Measurements from ENCODE around the gene PRKACG.
A peak's percentile ranks its signal among the peaks of the same experiment; 100 is the strongest.

The PRKACG gene

DNA sequence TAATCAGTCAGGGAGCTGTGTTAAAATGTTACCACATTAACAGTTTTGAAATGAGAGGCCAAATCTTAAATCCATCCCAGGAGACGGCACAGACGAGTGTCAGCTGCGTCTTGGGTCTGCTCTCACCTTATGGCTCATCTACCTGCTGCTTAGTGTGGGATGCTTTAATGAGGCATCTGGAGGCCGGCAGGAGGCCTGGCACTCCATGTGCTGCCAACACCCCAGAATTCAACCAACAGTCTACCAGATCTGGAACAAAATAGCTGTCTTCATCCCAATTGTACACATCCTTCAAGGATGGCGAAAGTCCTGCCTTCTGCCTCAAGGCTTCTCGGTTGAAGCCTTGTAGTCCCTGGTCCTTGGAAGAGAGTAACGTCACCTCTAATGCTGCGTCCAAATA lies 12.0 kb downstream of the PRKACG start:
- in situ Hi-C loops (cut with MboI; ENCODE audit: low sequenced_read_pairs, unreplicated experiment), result loop anchor here (5.0 kb wide), 1 partner anchor 420 kb away; no protein-coding TSS in a partner anchor
- DNase-seq (ENCODE audit: low spot score), result no peak
- TF ChIP-seq CTCF (IDR thresholded peaks at IDR 0.05; ENCODE audit: borderline replicate concordance, control extremely low read depth, extremely low read depth, insufficient read depth, missing control alignments), result no peak

GRCh38 chr9:68999393-69000105 lies 14.4 kb downstream of the PRKACG start:
- TF ChIP-seq CTCF (IDR thresholded peaks at IDR 0.05; ENCODE audit: borderline replicate concordance, control extremely low read depth, extremely low read depth, insufficient read depth, missing control alignments), result peak; percentile 83
- DNase-seq (ENCODE audit: low spot score), result peak; percentile 72
- in situ Hi-C loops (cut with MboI; ENCODE audit: low sequenced_read_pairs, unreplicated experiment), result loop anchor here (5.0 kb wide), 1 partner anchor 417 kb away; no protein-coding TSS in a partner anchor

- in situ Hi-C loops (cut with MboI; ENCODE audit: low sequenced_read_pairs, unreplicated experiment), result no loop called here
- no peak for TF ChIP-seq CTCF (IDR thresholded peaks at IDR 0.05; ENCODE audit: borderline replicate concordance, control extremely low read depth, extremely low read depth, insufficient read depth, missing control alignments)
Observed at GRCh38 chr9:68998812-68999211, 15.1 kb downstream of the PRKACG start.

DNA sequence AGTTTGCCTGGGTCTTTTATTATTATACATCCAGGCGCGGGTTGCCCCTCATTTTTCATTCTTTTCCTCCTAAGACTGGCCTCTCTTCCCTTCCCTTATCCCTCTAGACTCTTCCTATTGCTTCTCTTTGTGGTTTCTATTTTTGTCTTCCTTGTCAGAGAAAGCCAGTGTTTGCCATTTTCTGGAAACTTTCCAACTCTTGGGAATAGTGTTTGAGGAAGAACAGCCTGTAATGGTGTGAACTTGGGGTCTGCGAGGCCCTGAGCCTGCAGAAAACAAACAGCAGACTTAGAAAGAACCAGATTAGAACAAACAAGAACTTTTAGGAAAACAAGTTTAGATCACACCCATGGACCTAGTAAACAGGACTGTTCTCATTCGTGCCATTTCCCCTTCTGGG lies 15.5 kb downstream of the PRKACG start:
- in situ Hi-C loops (cut with MboI; ENCODE audit: low sequenced_read_pairs, unreplicated experiment), result no loop called here
- no peak for DNase-seq (ENCODE audit: low spot score)

More at GRCh38 chr9:68998812-68999211, 15.1 kb downstream of the PRKACG start:
- no peak for DNase-seq (ENCODE audit: low spot score)

DNA sequence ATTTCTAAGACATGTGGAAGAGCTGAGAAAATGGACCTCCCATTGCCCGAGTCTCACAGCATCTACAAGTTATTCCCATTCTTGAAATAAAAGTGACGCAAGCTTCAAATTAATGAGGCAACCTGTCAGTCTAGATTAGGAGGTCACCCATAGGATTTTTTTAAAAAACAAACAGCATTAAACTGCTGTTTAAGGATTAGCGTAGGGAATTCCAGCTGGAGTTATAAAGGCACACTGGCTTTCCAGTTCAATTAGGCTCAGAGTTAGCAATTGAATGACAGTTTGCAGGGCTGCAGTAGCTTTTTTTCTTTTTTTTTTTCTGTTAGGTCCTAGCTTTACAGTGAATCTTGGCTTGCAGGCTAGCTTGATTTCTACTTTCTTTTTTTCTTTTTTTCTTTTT lies 16.2 kb downstream of the PRKACG start:
- DNase-seq (ENCODE audit: low spot score), result no peak
- in situ Hi-C loops (cut with MboI; ENCODE audit: low sequenced_read_pairs, unreplicated experiment), result no loop called here
- no peak for TF ChIP-seq CTCF (IDR thresholded peaks at IDR 0.05; ENCODE audit: borderline replicate concordance, control extremely low read depth, extremely low read depth, insufficient read depth, missing control alignments)

More for the DNA sequence above, 15.5 kb downstream of the PRKACG start:
- TF ChIP-seq CTCF (IDR thresholded peaks at IDR 0.05; ENCODE audit: borderline replicate concordance, control extremely low read depth, extremely low read depth, insufficient read depth, missing control alignments), result no peak

GRCh38 chr9:68996462-68996861 lies 17.5 kb downstream of the PRKACG start:
- in situ Hi-C loops (cut with MboI; ENCODE audit: low sequenced_read_pairs, unreplicated experiment), result no loop called here
- DNase-seq (ENCODE audit: low spot score), result no peak
- TF ChIP-seq CTCF (IDR thresholded peaks at IDR 0.05; ENCODE audit: borderline replicate concordance, control extremely low read depth, extremely low read depth, insufficient read depth, missing control alignments), result no peak
